ENCODE data around the gene FAM186B. TPM values are rescaled to one million over a fixed set of nuclear protein-coding genes. Genes with fewer than 3 reads are reported as not detected.

The FAM186B gene
- total RNA-seq, 1 donor from 2014 or later: not detected

DNA sequence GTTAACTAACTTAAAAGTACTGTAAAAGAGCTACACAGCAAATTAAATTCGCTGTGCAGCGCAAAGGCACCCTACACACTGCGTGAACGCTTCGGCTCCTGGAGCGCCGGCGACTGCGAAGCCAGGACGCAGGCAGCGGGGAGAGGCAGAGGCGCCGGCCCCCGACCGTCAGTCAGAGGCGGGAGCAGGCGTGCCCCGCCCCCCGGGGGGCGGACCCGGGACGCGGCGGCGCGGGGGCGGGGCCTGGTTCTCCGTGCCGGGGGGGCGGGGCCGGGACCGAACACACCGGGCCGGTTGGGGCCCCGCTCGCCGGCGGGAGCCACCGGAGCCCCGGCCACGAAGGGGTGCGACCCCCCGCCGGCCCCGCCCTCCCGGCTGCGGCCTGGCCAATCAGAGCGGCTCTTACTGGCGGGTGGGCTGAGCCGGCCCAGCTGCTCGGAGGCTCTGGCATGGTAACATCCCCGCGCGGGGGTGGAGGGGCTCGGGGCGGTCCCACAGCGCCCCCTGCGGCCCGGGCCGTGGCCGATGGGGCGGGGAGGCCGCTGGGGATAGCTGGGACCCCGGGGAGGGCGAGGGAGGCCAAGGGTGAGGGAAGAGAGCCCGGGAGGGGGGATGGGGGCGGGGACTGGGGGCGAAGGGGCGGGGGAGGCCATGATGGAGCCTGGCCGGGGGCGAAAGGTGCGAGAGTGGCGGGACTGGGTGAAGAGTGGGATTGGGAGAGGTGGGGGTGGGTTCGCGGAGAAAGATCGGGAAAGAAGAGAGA, 17.9 kb upstream of the FAM186B start, which contains the start of gene PRPF40B:
TSS of gene PRPF40B (plus strand) at position 420 of the 763 bp plus-strand sequence. CDS start at position 450, 30 bp downstream.
- H3K27ac Mint-ChIP-seq: peak within 1 kb of the TSS; percentile 28
- Histone ChIP-seq H3K9me3 (ENCODE audit: low read depth) (no peaks in the 10 kb centered on the region), H3F3A (ENCODE audit: low read depth) (peaks cover 42% of the 10 kb centered on the region), H3K4me3 (peak within 1 kb of the TSS; percentile 77), H3K4me2 (peak within 1 kb of the TSS; percentile 91), H2AFZ (replicated peaks) (peak within 1 kb of the TSS; percentile 90), H3K27ac (peak within 1 kb of the TSS; percentile 1), H4K20me1 (ENCODE audit: low read depth) (no peaks in the 10 kb centered on the region), H3K9ac (no peak within 1 kb of the TSS), H3K4me1 (peaks cover 12% of the 10 kb centered on the region), H3K36me3 (no peaks in the 10 kb centered on the region), H3K27me3 (peaks cover 13% of the 10 kb centered on the region), H3K79me2 (ENCODE audit: low read depth) (no peaks in the 10 kb centered on the region)
- H3K4me3 Mint-ChIP-seq: peak within 1 kb of the TSS; percentile 92
- DNase-seq (ENCODE audit: low spot score): peak; percentile 94
- H3K36me3 Mint-ChIP-seq: no peaks in the 10 kb centered on the region
- H3K27me3 Mint-ChIP-seq (ENCODE audit: insufficient read depth, low read depth): peaks cover 12% of the 10 kb centered on the region
- H3K9me3 Mint-ChIP-seq: no peaks in the 10 kb centered on the region
- TF ChIP-seq EZH2phosphoT487 (IDR thresholded peaks at IDR 0.05): no peak
- TF ChIP-seq, protein P1, sequence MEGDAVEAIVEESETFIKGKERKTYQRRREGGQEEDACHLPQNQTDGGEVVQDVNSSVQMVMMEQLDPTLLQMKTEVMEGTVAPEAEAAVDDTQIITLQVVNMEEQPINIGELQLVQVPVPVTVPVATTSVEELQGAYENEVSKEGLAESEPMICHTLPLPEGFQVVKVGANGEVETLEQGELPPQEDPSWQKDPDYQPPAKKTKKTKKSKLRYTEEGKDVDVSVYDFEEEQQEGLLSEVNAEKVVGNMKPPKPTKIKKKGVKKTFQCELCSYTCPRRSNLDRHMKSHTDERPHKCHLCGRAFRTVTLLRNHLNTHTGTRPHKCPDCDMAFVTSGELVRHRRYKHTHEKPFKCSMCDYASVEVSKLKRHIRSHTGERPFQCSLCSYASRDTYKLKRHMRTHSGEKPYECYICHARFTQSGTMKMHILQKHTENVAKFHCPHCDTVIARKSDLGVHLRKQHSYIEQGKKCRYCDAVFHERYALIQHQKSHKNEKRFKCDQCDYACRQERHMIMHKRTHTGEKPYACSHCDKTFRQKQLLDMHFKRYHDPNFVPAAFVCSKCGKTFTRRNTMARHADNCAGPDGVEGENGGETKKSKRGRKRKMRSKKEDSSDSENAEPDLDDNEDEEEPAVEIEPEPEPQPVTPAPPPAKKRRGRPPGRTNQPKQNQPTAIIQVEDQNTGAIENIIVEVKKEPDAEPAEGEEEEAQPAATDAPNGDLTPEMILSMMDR (IDR thresholded peaks at IDR 0.05): peak; percentile 66
- peaks cover 24% of the 10 kb centered on the region for H3K4me1 Mint-ChIP-seq

DNA sequence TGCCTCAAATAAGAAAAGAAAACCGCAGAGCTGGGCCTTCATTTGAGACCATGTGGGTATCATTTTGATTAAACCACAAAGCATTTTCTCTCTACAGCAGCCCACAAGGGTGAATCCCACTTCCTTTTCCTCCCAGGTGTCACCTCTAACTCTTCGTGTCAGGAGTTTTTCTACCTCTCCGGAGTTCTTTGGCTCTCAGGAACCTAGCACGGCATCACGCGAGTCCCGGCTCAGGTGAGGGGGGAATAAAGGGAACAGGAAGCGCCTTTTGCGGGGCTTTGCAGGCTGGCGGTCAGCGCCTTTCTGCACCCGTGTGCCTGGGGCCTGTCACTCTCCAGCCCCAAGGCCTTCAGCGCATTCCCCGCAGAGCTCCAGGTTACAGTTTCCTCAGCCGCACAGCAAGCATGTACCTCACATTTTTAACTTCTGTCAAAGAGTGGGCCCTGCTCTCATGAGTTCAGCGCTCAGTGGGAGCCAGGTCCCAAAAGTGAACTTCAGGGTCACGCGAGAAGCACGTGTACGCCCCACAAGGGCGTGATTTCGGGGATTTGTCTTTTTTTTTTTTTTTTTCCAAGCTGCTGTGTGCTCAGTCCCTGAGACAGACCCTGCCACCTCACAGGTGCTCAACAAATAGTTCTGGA, 17.2 kb upstream of the FAM186B start:
- Histone ChIP-seq H3K4me1 (peaks cover 12% of the 10 kb centered on the region), H3F3A (ENCODE audit: low read depth) (peaks cover 42% of the 10 kb centered on the region), H3K9ac (no peak overlapping the region), H3K9me3 (ENCODE audit: low read depth) (no peaks in the 10 kb centered on the region), H3K27ac (no peak overlapping the region), H3K27me3 (peaks cover 13% of the 10 kb centered on the region), H4K20me1 (ENCODE audit: low read depth) (no peaks in the 10 kb centered on the region), H3K4me2 (peak overlapping the region; percentile 91), H3K79me2 (ENCODE audit: low read depth) (no peaks in the 10 kb centered on the region), H3K4me3 (peak overlapping the region; percentile 77), H3K36me3 (no peaks in the 10 kb centered on the region), H2AFZ (replicated peaks) (peak overlapping the region; percentile 90)
- no peak for TF ChIP-seq EZH2 (IDR thresholded peaks at IDR 0.05)
- TF ChIP-seq, protein P1 (IDR thresholded peaks at IDR 0.05): no peak
- no peak for TF ChIP-seq EZH2phosphoT487 (IDR thresholded peaks at IDR 0.05)
- Mint-ChIP-seq H3K9me3 (no peaks in the 10 kb centered on the region), H3K27ac (peak overlapping the region; percentile 28), H3K4me3 (peak overlapping the region; percentile 92), H3K36me3 (no peaks in the 10 kb centered on the region), H3K27me3 (ENCODE audit: insufficient read depth, low read depth) (peaks cover 12% of the 10 kb centered on the region), H3K4me1 (peaks cover 24% of the 10 kb centered on the region)
- DNase-seq (ENCODE audit: low spot score): peak; percentile 58

DNA sequence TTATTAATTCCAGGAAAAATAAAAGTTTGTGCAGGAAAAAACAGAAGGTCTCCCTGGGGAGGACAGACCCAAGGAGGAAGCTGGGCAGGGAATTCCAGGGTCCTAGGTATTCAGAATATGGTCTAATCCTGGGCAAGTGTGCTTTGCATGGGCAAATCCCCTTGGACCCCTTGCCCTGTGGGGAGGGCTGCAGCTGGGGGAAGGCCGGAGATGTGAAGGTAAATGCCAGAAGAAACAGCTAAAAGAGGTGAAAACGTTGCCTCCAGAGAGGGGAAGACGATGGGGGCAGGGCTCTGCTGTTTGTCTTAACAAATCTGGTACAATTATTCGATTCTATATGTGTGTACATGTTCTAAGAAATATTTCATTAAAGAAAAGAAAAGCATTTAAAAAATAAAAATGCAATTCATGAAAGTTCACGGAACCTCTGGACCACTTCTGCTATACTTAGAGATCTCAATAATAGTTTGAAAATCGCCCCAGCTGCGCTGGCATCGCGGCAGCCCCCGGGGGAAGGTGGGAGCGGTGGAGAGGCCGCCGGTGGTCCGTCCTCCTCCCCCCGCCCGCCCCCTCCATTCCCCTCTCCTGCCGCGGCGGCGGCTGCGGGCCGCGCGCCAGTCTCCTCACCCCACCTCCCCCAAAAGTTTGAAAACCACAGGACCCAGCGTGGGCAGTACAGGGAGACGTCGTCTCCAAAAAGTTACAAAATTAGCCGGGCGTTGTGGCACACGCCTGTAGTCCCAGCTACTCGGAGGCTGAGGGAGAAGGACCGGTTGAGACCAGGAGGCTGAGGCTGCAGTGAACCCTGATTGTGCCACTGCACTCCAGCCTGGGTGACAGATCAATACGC, 16.4 kb upstream of the FAM186B start:
- no peaks in the 10 kb centered on the region for H3K9me3 ChIP-seq (ENCODE audit: low read depth)
- peaks cover 24% of the 10 kb centered on the region for H3K4me1 Mint-ChIP-seq
- no peaks in the 10 kb centered on the region for H3K79me2 ChIP-seq (ENCODE audit: low read depth)
- H3K4me1 ChIP-seq: peaks cover 12% of the 10 kb centered on the region
- H3K9ac ChIP-seq: no peak overlapping the region
- peak overlapping the region; percentile 90 for H2AFZ ChIP-seq (replicated peaks)
- H3K27me3 ChIP-seq: peaks cover 13% of the 10 kb centered on the region
- peak overlapping the region; percentile 92 for H3K4me3 Mint-ChIP-seq
- peak overlapping the region; percentile 91 for H3K4me2 ChIP-seq
- peaks cover 42% of the 10 kb centered on the region for H3F3A ChIP-seq (ENCODE audit: low read depth)
- H3K27ac ChIP-seq: no peak overlapping the region
- TF ChIP-seq EZH2phosphoT487 (IDR thresholded peaks at IDR 0.05): no peak
- TF ChIP-seq EZH2 (IDR thresholded peaks at IDR 0.05): no peak
- TF ChIP-seq, protein P1 (IDR thresholded peaks at IDR 0.05): no peak
- peak overlapping the region; percentile 77 for H3K4me3 ChIP-seq
- H3K27ac Mint-ChIP-seq: no peak overlapping the region
- DNase-seq (ENCODE audit: low spot score): no peak
- H3K36me3 Mint-ChIP-seq: no peaks in the 10 kb centered on the region
- H4K20me1 ChIP-seq (ENCODE audit: low read depth): no peaks in the 10 kb centered on the region
- H3K36me3 ChIP-seq: no peaks in the 10 kb centered on the region
- H3K27me3 Mint-ChIP-seq (ENCODE audit: insufficient read depth, low read depth): peaks cover 14% of the 10 kb centered on the region
- no peaks in the 10 kb centered on the region for H3K9me3 Mint-ChIP-seq
